Right lobe of liver (tissue), 6 donors: ENCODE results near the gene PGC. TPM values are rescaled to one million over a fixed set of nuclear protein-coding genes. Genes with fewer than 3 reads are reported as not detected.

Source experiments
- ATAC-seq, 4 donors: fragments of 200-7000 bp; cut with Tn5 transposase; one replicate each; pipeline ENCODE4 v1.9.1; 2020; ENCODE audit warnings: mild to moderate bottlenecking in 4 of 4, moderate library complexity in 4 of 4
- DNase-seq, 3 donors: peaks; one replicate each; pipeline ENCODE4 v3.0.0-alpha.2; 2020
- H3K27ac ChIP-seq, 3 donors: fragments of 200-600 bp; one replicate each; pipeline ENCODE4 v1.8.0; 2022
- H3K27me3 ChIP-seq, 2 donors: fragments of 200-600 bp; one replicate each; pipeline ENCODE4 v1.8.0; 2022
- H3K36me3 ChIP-seq, 4 donors: fragments of 200-600 bp; sonication (generic) in 1 of 4; one replicate each; pipeline versions ENCODE4 v1.5.1 to v1.8.0; 2017 to 2022; ENCODE audit warnings: control low read depth in 1 of 4
- H3K4me1 ChIP-seq, 4 donors: fragments of 200-600 bp; sonication (generic) in 1 of 4; one replicate each; pipeline versions ENCODE4 v1.5.1 to v1.8.0; 2017 to 2022; ENCODE audit warnings: control low read depth in 1 of 4
- H3K4me3 ChIP-seq, 3 donors: fragments of 200-600 bp; one replicate each; pipeline ENCODE4 v1.8.0; 2022
- H3K9me3 ChIP-seq, 4 donors: fragments of 200-600 bp; sonication (generic) in 1 of 4; one replicate each; pipeline versions ENCODE4 v1.5.1 to v1.8.0; 2017 to 2022; ENCODE audit warnings: control low read depth in 1 of 4
- CTCF ChIP-seq, 4 donors: fragments of 200-600 bp in 3 of 4; fragments of 450-650 bp in 1 of 4; IDR thresholded peaks; one replicate each; pipeline versions ENCODE4 v1.5.1 to v1.8.0; 2016 to 2022; ENCODE audit warnings: antibody characterized with exemption in 4 of 4, mild to moderate bottlenecking in 2 of 4
- POLR2A ChIP-seq: fragments of 450-650 bp; IDR thresholded peaks from one replicate; pipeline ENCODE4 v1.6.1; 2017; ENCODE audit warnings: antibody characterized with exemption, mild to moderate bottlenecking
- WGBS: methylation state at CpG from one replicate; pipeline ENCODE4 v1.1.6; 2018; ENCODE audit warnings: low coverage, low lambda C conversion rate; ENCODE audit not compliant: insufficient coverage; ENCODE audit errors: missing lambda C conversion rate; 5-methylcytosine and 5-hydroxymethylcytosine counted together
- intact Hi-C, 2 donors: fragments of 100-400 bp; cut with DNase I; formaldehyde crosslinking; loops; one replicate each; pipeline versions ENCODE4 v1.11.2 to v1.14.1; 2022
- total RNA-seq, 6 experiments: library from RNA; depleted of rRNA in 2 of 6; stranded (reverse); fragments of >200 nt in 2 of 6; fragmentation: NEBNext Ultra II Directional in 3 of 6; extraction: Animal tissue kit (Norgen Biotek cat#: 25700) in 3 of 6; gene quantifications; one replicate each; pipeline versions ENCODE4 v1.1.0 to v1.2.4, GENCODE V29; 2016 to 2023
- donor health status: DM: no; HTN: yes; CAD: no.
- donor health status: DM: no; HTN: no; CAD: no.
- donor health status: DM: no; HTN: no; CAD: no.
- donor health status: DM: no; HTN: yes; CAD: no.
- donor health status: DM: no; HTN: yes; CAD: no.

The PGC gene
- total RNA-seq, 6 experiments from 2014 or later = 0.31 TPM; not detected in 5

- DNase-seq (peak in 2 of 3 donors; percentile 48 to 60), ATAC-seq (no peak)
- Histone ChIP-seq H3K27ac (peak overlapping the region; percentile 17 to 88 (median 88)), H3K9me3 (no peaks in the 10 kb centered on the region), H3K27me3 (no peaks in the 10 kb centered on the region), H3K36me3 (peaks cover 0 to 18% (median 6%) of the 10 kb centered on the region in 4 donors), H3K4me1 (peaks cover 0 to 28% (median 15%) of the 10 kb centered on the region in 4 donors), H3K4me3 (peak overlapping the region; percentile 80 to 83 (median 81))
- WGBS = 37% methylated on average over 11 of the region's 29 CpGs
- no peak for TF ChIP-seq CTCF (IDR thresholded peaks at IDR 0.05)
- no peak for TF ChIP-seq POLR2A
- intact Hi-C loops = loop anchor here (10.0 kb wide), 3 partner anchors 139 to 259 kb away; partner anchors contain the start of genes BYSL (in 1 of the 2) and MED20 (in 1 of the 2)
Observed at GRCh38 chr6:41785689-41786450, 38.7 kb upstream of the PGC start.

GRCh38 chr6:41785254-41785653, 38.1 kb upstream of the PGC start:
- peaks cover 0 to 12% (median 6%) of the 10 kb centered on the region in 4 donors for H3K36me3 ChIP-seq
- TF ChIP-seq CTCF (IDR thresholded peaks at IDR 0.05) (no peak), POLR2A (no peak)
- H3K4me3 ChIP-seq = no peak overlapping the region
- peaks cover 0 to 28% (median 15%) of the 10 kb centered on the region in 4 donors for H3K4me1 ChIP-seq
- H3K27ac ChIP-seq = no peak overlapping the region
- DNase-seq (no peak), ATAC-seq (no peak)
- H3K9me3 ChIP-seq = no peaks in the 10 kb centered on the region
- intact Hi-C loops = loop anchor here (10.0 kb wide), 3 partner anchors 140 to 260 kb away; partner anchors contain the start of genes BYSL (in 1 of the 2) and MED20 (in 1 of the 2)
- WGBS = no CpG with 5 or more reads among the region's 11 CpGs
- no peaks in the 10 kb centered on the region for H3K27me3 ChIP-seq

GRCh38 chr6:41784581-41785171, 37.5 kb upstream of the PGC start:
- Histone ChIP-seq H3K27ac (no peak overlapping the region), H3K4me1 (peaks cover 0 to 28% (median 15%) of the 10 kb centered on the region in 4 donors), H3K9me3 (no peaks in the 10 kb centered on the region), H3K27me3 (no peaks in the 10 kb centered on the region), H3K4me3 (no peak overlapping the region), H3K36me3 (peaks cover 0 to 7% (median 4%) of the 10 kb centered on the region in 4 donors)
- no peak for ATAC-seq
- DNase-seq = no peak
- TF ChIP-seq CTCF (IDR thresholded peaks at IDR 0.05) (no peak), POLR2A (no peak)
- WGBS = 50% methylated on average over 2 of the region's 5 CpGs
- intact Hi-C loops = loop anchor here (10.0 kb wide), 3 partner anchors 140 to 260 kb away; partner anchors contain the start of genes BYSL (in 1 of the 2) and MED20 (in 1 of the 2)

- Histone ChIP-seq H3K4me1 (peaks cover 0 to 24% (median 11%) of the 10 kb centered on the region in 4 donors), H3K36me3 (no peaks in the 10 kb centered on the region), H3K27ac (no peak overlapping the region), H3K4me3 (no peak overlapping the region), H3K9me3 (no peaks in the 10 kb centered on the region), H3K27me3 (no peaks in the 10 kb centered on the region)
- WGBS = 76% methylated on average over 5 of the region's 6 CpGs
- TF ChIP-seq CTCF (IDR thresholded peaks at IDR 0.05) (no peak), POLR2A (no peak)
- ATAC-seq (no peak), DNase-seq (no peak)
- intact Hi-C loops = loop anchor here (10.0 kb wide), 3 partner anchors 142 to 262 kb away; partner anchors contain the start of genes BYSL (in 1 of the 2) and MED20 (in 1 of the 2)
Observed at GRCh38 chr6:41783106-41783780, 36.0 kb upstream of the PGC start.
